Measurements from ENCODE around the gene GRM6. TPM values are rescaled to one million over a fixed set of nuclear protein-coding genes. Genes with fewer than 3 reads are reported as not detected.
A peak's percentile ranks its signal among the peaks of the same experiment; 100 is the strongest.

GRM6 gene
- total RNA-seq, result not detected
- long read RNA-seq, result 0 reads

- DNase-seq (ENCODE audit: low spot score), result no peak
These were observed at the start of gene GRM6 for GRCh38 chr5:178994580-178995340. Gene GRM6, minus strand, starts transcription at chr5:178995320. Its CDS starts 376 bp downstream, at chr5:178994944.

- no peak for DNase-seq (ENCODE audit: low spot score)
These were observed 49.6 kb upstream of the GRM6 start for GRCh38 chr5:179044765-179045164.

GRCh38 chr5:179033004-179033580, 38.0 kb upstream of the GRM6 start:
- DNase-seq (ENCODE audit: low spot score), result no peak

- peak; percentile 95 for DNase-seq (ENCODE audit: low spot score)
These were observed 28.5 kb upstream of the GRM6 start, which contains the start of gene ZNF879 for GRCh38 chr5:179023528-179024189. Gene ZNF879, plus strand, starts transcription at chr5:179023804. Its CDS starts 1,201 bp downstream, at chr5:179025005.

- no peak for DNase-seq (ENCODE audit: low spot score)
These were observed 13.5 kb upstream of the GRM6 start for GRCh38 chr5:179008667-179009066.

GRCh38 chr5:179006564-179006963, 11.4 kb upstream of the GRM6 start:
- DNase-seq (ENCODE audit: low spot score), result no peak

GRCh38 chr5:178998441-178998840, 3.3 kb upstream of the GRM6 start:
- peak; percentile 80 for DNase-seq (ENCODE audit: low spot score)

GRCh38 chr5:178997191-178997590, 2.1 kb upstream of the GRM6 start:
- DNase-seq (ENCODE audit: low spot score), result no peak

- no peak for DNase-seq (ENCODE audit: low spot score)
These were observed 1.0 kb upstream of the GRM6 start for GRCh38 chr5:178996156-178996555.

- no peak for DNase-seq (ENCODE audit: low spot score)
These were observed 196 bp upstream of the GRM6 start for GRCh38 chr5:178995341-178995690.

- no peak for DNase-seq (ENCODE audit: low spot score)
These were observed 1.1 kb downstream of the GRM6 start for GRCh38 chr5:178993955-178994579.

- no peak for DNase-seq (ENCODE audit: low spot score)
These were observed 1.8 kb downstream of the GRM6 start for GRCh38 chr5:178993236-178993765.

GRCh38 chr5:178992291-178992895, 2.7 kb downstream of the GRM6 start:
- DNase-seq (ENCODE audit: low spot score), result no peak

GRCh38 chr5:178991190-178992145, 3.7 kb downstream of the GRM6 start:
- DNase-seq (ENCODE audit: low spot score), result no peak

GRCh38 chr5:178990491-178990890, 4.6 kb downstream of the GRM6 start:
- no peak for DNase-seq (ENCODE audit: low spot score)

GRCh38 chr5:178989311-178989710, 5.8 kb downstream of the GRM6 start:
- no peak for DNase-seq (ENCODE audit: low spot score)

GRCh38 chr5:178988436-178989220, 6.5 kb downstream of the GRM6 start:
- no peak for DNase-seq (ENCODE audit: low spot score)

- DNase-seq (ENCODE audit: low spot score), result no peak
These were observed 8.7 kb downstream of the GRM6 start for GRCh38 chr5:178986326-178986960.

Measured in mesenteric fat pad (tissue), 1 donor.